Activated naive CD4-positive, alpha-beta T cell treated with Interleukin-2 at 50 U/mL for 16 hours (primary cell): ENCODE measurements around the gene UPK3A.
"Not testable (repeated sequence)": the region's sequence is repeated elsewhere in the genome, so short reads cannot be mapped to it uniquely, and the experiment has no call there.

Experiments
- DNase-seq: peaks from one replicate; pipeline ENCODE4 v3.0.0-alpha.2; 2020

The UPK3A gene

DNA sequence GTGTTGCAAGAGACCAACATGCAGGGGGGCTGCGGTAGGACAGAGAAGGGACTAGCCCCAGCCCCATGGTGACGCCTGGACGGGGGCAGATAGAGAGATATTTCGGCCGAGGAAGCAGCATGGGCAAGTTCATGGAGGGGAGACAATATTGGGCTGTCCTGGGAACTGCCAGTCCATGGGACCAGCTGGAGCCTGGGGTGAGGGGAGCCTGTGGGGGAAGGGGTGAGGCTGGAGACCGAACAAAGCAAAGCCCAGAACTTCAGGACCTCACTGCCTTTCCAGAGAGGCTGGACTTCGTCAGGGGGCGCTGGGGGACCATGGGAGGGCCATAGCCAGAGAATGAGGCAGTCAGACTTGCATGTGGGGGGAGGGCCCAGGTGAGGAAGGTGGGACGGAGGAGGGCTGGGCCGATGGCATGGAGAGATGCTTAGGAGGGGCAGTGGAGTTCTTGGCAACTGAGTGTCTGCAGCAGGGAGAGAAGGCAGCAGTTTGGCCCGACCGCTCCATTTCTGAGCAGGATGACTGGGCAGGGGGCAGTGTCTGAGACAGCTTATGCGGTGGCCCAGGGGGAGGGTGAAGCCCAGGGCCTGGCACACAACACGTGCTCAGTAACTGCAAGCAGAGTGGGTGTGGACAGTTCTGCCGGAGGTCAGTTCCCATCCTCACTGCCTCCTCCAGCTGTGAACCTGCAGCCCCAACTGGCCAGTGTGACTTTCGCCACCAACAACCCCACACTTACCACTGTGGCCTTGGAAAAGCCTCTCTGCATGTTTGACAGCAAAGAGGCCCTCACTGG is 712 bp downstream of the UPK3A start:
- no peak for DNase-seq

- no peak for DNase-seq
Measured at GRCh38 chr22:45286854-45287551, 2.3 kb downstream of the UPK3A start.

DNA sequence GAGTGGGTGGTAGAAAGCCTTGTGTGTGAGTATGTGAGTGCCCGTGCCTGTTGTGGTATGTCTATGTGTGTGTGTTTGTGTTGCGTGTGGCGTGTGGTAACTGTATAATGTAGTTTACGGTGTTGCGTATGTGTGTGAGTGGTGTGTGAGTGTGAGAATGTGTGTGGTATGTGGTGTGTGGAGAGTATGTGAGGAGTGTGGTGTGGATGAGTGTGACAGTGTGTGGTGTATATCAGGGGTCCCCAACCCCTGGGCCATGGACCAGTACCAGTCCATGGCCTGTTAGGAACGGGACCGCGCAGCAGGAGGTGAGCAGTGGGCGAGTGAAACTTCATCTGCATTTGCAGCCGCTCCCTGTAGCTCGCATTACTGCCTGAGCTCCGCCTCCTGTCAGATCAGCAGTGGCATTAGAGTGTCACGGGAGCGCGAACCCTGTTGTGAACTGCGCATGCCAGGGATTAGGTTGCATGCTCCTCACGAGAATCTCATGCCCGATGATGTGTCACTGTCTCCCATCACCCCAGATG is 5.7 kb downstream of the UPK3A start:
- no peak for DNase-seq

DNA sequence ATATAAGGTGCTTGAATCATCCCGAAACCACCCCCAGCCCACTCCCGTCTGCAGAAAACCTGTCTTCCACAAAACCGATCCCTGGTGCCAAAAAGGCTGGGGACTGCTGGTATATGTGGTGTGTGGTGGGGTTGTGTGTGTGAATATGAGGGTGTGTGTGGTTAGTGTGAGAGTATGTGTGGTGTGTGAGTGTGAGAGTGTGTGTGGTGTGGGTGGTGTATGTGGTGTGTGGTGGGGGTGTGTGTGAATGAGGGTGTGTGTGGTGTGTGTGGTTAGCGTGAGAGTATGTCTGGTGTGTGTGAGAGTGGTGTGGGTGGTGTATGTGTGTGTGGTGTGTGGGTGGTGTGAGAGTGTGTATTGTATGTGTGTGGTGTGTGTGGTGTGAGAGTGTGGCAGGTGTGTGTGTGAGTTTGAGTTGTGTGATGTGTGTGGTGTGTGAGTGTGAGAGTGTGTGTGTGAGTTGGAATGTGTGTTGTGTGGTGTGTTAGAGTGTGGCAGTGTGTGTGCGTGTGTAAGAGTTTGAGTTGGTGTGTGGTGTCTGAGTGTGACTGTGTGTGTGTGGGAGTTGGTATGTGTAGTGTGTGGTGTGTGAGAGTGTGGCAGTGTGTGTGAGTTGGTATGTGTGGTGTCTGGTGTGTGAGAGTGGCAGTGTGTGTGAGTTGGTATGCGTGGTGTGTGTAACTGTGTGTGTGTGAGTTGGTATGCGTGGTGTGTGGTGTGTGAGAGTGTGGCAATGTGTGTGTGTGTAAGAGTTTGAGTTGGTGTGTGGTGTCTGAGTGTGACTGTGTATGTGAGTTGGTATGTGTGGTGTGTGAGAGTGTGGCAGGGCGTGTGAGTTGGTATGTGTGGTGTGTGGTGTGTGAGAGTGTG is 6.5 kb downstream of the UPK3A start:
- DNase-seq, result peak; percentile 18

DNA sequence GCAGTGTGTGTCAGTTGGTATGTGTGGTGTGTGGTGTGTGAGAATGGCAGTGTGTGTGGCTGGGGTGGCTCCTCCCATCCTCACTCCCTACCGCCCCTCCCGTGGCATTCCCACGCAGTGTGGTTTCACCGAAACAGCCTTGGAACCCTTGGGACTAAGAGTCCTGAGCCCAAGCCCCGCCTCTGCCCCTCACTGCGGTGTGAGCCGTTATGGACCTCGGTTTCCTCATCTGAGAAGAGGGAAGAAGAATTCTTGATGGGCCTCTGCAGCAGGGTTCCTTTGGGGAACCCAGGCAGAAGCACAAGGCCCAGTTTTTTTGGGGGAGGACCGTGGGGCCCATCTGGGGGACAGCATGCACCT is 7.2 kb downstream of the UPK3A start:
- no peak for DNase-seq

GRCh38 chr22:45292731-45293442 is 8.1 kb downstream of the UPK3A start:
- no peak for DNase-seq

DNA sequence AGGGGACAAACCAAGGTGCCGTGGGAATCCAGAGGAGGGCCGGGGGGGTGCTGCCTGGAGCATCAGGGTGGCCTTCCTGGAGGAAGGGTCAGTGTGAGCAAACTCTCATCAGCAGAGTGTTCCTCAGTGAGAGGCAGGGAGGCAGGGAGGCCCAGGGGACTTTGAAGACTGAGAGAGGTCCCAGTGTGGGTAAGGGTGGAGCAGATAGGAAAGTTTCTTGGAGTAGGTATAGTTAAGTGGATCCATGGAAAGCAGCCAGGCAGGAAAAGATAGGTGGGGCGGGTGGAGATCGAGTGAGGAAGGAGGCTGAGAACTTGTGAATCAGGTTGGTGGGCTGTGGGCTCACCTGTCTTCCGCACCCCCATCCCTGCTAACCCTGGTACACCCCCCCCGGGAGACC is 9.3 kb downstream of the UPK3A start:
- no peak for DNase-seq

DNA sequence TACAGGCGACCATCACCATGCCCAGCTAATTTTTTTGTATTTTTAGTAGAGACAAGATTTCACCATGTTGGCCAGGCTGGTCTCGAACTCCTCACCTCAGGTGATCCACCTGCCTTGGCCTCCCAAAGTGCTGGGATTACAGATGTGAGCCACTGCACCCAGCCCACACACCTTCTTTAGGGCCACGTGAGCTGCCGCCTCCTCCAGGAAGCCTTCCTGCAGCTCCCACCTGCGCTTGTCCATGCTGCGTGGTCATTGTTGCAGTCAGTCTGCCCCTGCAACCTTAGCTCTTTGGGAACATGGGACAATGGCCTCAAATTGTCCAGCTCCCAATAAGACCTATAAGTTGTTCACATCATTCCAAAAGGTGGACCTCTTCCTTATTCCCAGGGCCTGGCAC is 10.3 kb downstream of the UPK3A start:
- DNase-seq, result not testable (repeated sequence)

DNA sequence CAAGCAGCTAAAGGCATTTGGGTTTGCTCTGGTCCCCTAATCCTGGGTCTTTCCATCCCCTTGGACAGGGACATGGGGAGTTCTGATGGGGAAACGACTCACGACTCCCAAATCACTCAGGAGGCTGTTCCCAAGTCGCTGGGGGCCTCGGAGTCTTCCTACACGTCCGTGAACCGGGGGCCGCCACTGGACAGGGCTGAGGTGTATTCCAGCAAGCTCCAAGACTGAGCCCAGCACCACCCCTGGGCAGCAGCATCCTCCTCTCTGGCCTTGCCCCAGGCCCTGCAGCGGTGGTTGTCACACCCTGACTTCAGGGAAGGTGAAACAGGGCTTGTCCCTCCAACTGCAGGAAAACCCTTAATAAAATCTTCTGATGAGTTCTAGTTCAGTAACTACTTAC is 10.7 kb downstream of the UPK3A start:
- DNase-seq, result no peak

DNA sequence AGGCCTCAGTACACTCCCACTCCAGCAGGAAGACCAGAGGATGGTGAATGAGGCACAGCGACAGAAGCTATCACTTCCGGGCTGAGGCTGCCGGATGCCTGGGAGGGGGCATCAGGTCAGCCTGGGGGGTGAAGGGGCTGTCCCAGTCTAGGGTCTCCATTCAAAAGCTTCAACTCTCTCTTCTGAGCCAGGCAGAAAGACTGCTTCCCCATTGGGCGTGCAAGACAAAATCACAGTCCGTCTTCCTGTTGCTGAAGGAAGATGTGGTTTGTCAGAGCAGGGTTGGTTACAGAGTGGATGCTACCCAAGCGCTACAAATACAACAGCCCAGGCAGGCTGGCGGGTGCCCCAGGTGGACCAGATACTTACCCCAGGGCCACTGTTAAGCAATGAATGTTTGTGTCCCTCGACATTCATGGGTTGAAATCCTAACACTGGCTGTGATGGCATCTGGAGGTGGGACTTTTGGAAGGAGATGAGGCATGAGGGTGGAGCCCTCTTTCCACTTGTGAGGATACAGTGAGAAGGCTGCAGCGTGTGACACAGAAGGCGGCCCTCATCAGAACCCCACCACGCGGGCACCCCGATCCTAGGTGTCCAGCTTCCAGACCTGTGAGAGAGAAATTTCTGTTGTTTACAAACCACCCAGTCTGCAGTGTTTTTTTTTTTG is 12.0 kb downstream of the UPK3A start:
- peak; percentile 23 for DNase-seq

- DNase-seq, result no peak
Measured at GRCh38 chr22:45298934-45299505, 14.3 kb downstream of the UPK3A start.

DNA sequence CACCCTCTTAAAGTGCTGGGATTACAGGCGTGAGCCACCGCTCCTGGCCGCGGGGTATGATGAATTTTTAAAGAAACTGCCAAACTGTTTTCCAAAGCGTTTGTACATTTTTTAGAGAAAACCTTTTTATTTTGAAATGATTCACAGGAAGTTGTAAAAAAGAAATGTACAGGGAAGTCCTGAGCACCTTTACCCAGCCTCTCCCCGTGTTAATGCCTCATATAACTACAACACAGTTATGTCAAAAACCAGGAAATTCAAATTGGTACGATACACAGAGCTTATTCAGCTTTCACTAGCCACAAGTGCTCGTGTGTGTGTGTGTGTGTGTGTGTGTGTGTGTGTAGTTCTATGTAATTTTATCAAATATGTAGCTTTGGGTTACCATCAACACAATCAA is 18.0 kb downstream of the UPK3A start:
- DNase-seq, result no peak

- no peak for DNase-seq
Measured at GRCh38 chr22:45303181-45303580, 18.4 kb downstream of the UPK3A start.

GRCh38 chr22:45304971-45305370 is 20.2 kb downstream of the UPK3A start:
- no peak for DNase-seq

DNA sequence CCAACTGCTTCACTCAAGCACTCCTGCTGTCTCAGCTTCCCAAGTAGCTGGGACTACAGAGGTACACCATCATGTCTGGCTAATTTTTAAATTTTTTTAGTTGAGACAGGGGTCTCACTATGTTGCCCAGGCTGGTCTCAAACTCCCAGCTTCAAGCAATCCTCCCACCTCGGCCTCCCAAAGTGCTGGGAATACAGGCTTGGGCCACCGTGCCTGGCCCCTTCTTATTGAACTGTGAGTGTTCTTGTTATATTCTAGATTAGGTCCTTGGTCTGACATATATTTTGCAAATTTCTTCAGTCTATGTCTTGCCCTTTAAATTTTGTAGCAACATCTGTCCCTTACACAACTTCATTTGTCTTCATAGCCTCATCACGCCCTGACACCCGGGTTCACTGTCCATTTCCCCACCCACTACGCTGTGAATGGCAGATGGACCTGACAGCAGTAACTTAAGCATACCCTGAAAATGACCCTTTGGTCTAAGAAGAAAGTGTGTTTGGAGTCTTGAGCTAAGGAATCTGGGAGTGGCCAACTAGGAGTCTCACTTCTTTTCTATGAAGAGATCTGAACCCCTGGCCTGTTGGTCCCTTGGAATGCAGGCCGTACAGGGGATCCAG is 20.8 kb downstream of the UPK3A start:
- DNase-seq, result no peak

GRCh38 chr22:45306139-45306538 is 21.4 kb downstream of the UPK3A start:
- no peak for DNase-seq

- DNase-seq, result no peak
Measured at GRCh38 chr22:45308391-45308956, 23.7 kb downstream of the UPK3A start.

DNA sequence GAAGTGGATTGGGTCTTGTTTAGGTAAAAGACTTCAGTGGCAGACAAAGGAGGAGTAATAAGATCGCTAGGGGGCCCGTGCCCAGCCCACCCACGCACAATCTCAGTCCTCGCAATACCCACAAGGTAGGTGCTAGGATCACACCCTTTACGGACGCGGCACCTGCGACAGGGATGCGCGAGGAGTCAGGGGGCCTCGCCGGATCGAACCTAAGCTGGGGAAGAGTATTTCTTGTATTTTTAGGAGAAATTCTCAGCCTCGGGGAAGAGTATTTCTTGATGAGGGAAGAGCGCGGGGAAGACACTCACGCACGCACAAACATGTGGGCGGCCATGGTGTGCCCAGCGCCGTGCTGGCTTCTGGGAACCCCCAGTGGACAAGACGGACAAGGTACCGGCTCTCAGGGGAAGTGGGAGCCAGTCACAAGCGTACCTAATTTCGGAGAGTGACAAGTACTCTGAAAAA is 24.2 kb downstream of the UPK3A start:
- peak; percentile 37 for DNase-seq

- peak; percentile 96 for DNase-seq
Measured at GRCh38 chr22:45309422-45310227, 24.9 kb downstream of the UPK3A start, which contains the start of gene FAM118A. TSS of gene FAM118A (plus strand) at chr22:45309934. CDS start at chr22:45322380, 12,446 bp downstream.
